ENCODE results near the gene CLTC. TPM values are rescaled to one million over a fixed set of nuclear protein-coding genes. Genes with fewer than 3 reads are reported as not detected.

The CLTC gene
- total RNA-seq, 1 experiment from 2014 or later = 283 TPM

DNA sequence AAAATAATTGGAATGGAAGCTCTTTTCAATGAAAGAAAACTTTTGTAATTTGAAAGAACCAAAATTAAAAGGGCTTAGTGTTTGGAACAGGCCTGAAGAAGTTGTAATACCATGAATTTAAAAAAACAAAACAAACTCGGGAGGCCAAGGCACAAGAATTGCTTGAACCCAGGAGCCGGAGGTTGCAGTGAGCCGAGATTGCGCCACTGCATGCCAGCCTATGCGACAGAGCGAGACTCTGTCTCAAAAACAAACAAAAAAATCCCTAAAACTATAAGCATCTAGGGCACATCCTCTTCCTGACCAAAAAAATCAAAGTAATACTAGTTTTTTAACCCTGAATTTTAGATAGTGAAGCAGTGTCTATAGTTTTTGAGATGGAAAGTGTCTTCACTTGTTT lies 12.7 kb downstream of the CLTC start:
- Mint-ChIP-seq H3K4me1 (peaks cover 24% of the 10 kb centered on the region), H3K9me3 (peaks cover 11% of the 10 kb centered on the region), H3K4me3 (no peak overlapping the region), H3K27ac (0 out of 2 replicates have a peak overlapping the region, but pooled peaks have one; percentile 69), H3K27me3 (ENCODE audit: low read depth) (no peaks in the 10 kb centered on the region), H3K36me3 (peaks cover 26% of the 10 kb centered on the region)
- DNase-seq (ENCODE audit: low spot score) = no peak
- ChIA-PET POLR2A (interaction anchor here (0.6 kb wide), 1 partner anchor 114 kb away, joined by 3 read pairs; no protein-coding TSS in a partner anchor), CTCF (interaction anchor here (0.6 kb wide), 1 partner anchor 1383 kb away, joined by 3 read pairs; no protein-coding TSS in a partner anchor)
- no peak for TF ChIP-seq ZNF423 (CRISPR knock-in tag; IDR thresholded peaks at IDR 0.05)
- TF ChIP-seq, protein P1, sequence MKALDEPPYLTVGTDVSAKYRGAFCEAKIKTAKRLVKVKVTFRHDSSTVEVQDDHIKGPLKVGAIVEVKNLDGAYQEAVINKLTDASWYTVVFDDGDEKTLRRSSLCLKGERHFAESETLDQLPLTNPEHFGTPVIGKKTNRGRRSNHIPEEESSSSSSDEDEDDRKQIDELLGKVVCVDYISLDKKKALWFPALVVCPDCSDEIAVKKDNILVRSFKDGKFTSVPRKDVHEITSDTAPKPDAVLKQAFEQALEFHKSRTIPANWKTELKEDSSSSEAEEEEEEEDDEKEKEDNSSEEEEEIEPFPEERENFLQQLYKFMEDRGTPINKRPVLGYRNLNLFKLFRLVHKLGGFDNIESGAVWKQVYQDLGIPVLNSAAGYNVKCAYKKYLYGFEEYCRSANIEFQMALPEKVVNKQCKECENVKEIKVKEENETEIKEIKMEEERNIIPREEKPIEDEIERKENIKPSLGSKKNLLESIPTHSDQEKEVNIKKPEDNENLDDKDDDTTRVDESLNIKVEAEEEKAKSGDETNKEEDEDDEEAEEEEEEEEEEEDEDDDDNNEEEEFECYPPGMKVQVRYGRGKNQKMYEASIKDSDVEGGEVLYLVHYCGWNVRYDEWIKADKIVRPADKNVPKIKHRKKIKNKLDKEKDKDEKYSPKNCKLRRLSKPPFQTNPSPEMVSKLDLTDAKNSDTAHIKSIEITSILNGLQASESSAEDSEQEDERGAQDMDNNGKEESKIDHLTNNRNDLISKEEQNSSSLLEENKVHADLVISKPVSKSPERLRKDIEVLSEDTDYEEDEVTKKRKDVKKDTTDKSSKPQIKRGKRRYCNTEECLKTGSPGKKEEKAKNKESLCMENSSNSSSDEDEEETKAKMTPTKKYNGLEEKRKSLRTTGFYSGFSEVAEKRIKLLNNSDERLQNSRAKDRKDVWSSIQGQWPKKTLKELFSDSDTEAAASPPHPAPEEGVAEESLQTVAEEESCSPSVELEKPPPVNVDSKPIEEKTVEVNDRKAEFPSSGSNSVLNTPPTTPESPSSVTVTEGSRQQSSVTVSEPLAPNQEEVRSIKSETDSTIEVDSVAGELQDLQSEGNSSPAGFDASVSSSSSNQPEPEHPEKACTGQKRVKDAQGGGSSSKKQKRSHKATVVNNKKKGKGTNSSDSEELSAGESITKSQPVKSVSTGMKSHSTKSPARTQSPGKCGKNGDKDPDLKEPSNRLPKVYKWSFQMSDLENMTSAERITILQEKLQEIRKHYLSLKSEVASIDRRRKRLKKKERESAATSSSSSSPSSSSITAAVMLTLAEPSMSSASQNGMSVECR (CRISPR knock-in tag; IDR thresholded peaks at IDR 0.05; ENCODE audit: borderline replicate concordance) = no peak
- no peak for TF ChIP-seq NR3C1 (CRISPR knock-in tag; conservative IDR thresholded peaks at IDR 0.05; ENCODE audit: low read depth)
- TF ChIP-seq IRF2 (CRISPR knock-in tag; IDR thresholded peaks at IDR 0.05; ENCODE audit: borderline replicate concordance, low read depth) = no peak
- no peak for TF ChIP-seq ATF1 (CRISPR knock-in tag; IDR thresholded peaks at IDR 0.05)
- TF ChIP-seq NR2C2 (CRISPR knock-in tag; IDR thresholded peaks at IDR 0.05) = no peak
- TF ChIP-seq, protein P2, sequence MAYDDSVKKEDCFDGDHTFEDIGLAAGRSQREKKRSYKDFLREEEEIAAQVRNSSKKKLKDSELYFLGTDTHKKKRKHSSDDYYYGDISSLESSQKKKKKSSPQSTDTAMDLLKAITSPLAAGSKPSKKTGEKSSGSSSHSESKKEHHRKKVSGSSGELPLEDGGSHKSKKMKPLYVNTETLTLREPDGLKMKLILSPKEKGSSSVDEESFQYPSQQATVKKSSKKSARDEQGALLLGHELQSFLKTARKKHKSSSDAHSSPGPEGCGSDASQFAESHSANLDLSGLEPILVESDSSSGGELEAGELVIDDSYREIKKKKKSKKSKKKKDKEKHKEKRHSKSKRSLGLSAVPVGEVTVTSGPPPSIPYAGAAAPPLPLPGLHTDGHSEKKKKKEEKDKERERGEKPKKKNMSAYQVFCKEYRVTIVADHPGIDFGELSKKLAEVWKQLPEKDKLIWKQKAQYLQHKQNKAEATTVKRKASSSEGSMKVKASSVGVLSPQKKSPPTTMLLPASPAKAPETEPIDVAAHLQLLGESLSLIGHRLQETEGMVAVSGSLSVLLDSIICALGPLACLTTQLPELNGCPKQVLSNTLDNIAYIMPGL (CRISPR knock-in tag; IDR thresholded peaks at IDR 0.05) = no peak
- no peak for TF ChIP-seq NR1H2 (CRISPR knock-in tag; IDR thresholded peaks at IDR 0.05)
- TF ChIP-seq SMAD4 (CRISPR knock-in tag; IDR thresholded peaks at IDR 0.05) = no peak
- TF ChIP-seq, protein P3, sequence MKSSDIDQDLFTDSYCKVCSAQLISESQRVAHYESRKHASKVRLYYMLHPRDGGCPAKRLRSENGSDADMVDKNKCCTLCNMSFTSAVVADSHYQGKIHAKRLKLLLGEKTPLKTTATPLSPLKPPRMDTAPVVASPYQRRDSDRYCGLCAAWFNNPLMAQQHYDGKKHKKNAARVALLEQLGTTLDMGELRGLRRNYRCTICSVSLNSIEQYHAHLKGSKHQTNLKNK (CRISPR knock-in tag; IDR thresholded peaks at IDR 0.05) = no peak
- no peak for ATAC-seq

DNA sequence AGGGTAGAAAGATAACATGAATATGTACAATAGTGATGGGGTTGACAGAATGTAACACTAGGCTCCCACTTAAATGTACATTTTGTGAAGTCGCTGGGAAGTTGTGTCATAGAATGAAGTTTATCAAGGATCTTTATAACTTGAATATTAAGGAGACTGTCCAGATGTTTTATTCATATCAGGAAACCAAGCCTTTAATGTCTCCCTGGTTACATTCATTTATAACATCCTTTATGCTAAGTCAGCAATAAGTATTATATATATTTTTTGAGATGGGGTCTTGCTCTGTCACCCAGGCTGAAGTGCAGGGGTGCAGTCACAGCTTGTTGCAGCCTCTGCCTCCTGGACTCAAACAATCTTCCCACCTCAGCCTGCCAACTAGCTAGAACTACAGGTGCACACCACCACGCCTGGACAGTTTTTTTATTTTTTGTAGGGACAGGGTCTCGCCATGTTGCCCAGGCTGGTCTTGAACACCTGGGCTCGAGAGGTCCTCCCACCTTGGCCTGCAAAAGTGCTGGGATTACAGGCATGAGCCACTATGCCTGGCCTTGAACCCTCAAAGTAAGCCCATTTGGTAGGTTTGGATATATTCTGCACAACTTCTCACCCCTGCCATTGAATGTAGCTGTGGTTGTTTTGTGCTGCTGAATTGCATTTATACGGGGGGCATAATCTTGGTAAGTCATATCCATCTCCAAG lies 14.1 kb downstream of the CLTC start:
- Mint-ChIP-seq H3K27ac (peak overlapping the region; percentile 23; the same call in 1 of the 2 replicates), H3K36me3 (peaks cover 21% of the 10 kb centered on the region), H3K4me3 (no peak overlapping the region), H3K9me3 (peaks cover 11% of the 10 kb centered on the region), H3K27me3 (ENCODE audit: low read depth) (no peaks in the 10 kb centered on the region), H3K4me1 (peaks cover 24% of the 10 kb centered on the region)
- ChIA-PET CTCF (no interaction called here), POLR2A (no interaction called here)
- ATAC-seq (no peak), DNase-seq (ENCODE audit: low spot score) (no peak)
- peak; percentile 97 for TF ChIP-seq ZNF121 (CRISPR knock-in tag; IDR thresholded peaks at IDR 0.05)
- no peak for TF ChIP-seq MYBL2 (CRISPR knock-in tag; IDR thresholded peaks at IDR 0.05)
- TF ChIP-seq, protein P4, sequence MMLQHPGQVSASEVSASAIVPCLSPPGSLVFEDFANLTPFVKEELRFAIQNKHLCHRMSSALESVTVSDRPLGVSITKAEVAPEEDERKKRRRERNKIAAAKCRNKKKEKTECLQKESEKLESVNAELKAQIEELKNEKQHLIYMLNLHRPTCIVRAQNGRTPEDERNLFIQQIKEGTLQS (CRISPR knock-in tag; conservative IDR thresholded peaks at IDR 0.05) = no peak

Data from WTC11 (cell line).